T-cell (primary cell): ENCODE measurements around the gene FOXM1. TPM values are rescaled to one million over a fixed set of nuclear protein-coding genes. Genes with fewer than 3 reads are reported as not detected.
"Not testable (repeated sequence)": the region's sequence is repeated elsewhere in the genome, so short reads cannot be mapped to it uniquely, and the experiment has no call there.

ENCODE experiments used
- ATAC-seq, 4 experiments: fragments of 200-7000 bp in 3 of 4; fragments of 150-1000 bp in 1 of 4; cut with Tn5 transposase; replicated peaks in 1 of 4; 1 replicate in 3 of 4; 2 replicates in 1 of 4; pipeline ENCODE4 v1.10.0; 2021; ENCODE audit warnings: moderate library complexity in 3 of 4, mild to moderate bottlenecking in 2 of 4, moderate number of reproducible peaks in 1 of 4
- CTCF ChIA-PET, 2 donors: fragments of 300-600 bp; sonication (Branson Sonifier 250); formaldehyde crosslinking; loops; one replicate each; lab custom pipeline; 2022; ENCODE audit warnings: antibody characterized with exemption in 2 of 2; lab: Charles Lee
- POLR2A ChIA-PET, 2 donors: fragments of 300-600 bp; sonication (Branson Sonifier 250); formaldehyde crosslinking; loops; one replicate each; lab custom pipeline; 2022; ENCODE audit warnings: antibody characterized with exemption in 2 of 2; lab: Charles Lee
- DNase-seq, 35 experiments: peaks; one replicate each; pipeline versions ENCODE4 v3.0.0 to v3.0.0-alpha.2; 2013 to 2023
- H3K27ac ChIP-seq: one replicate; pipeline ENCODE4 v1.5.1; 2013; ENCODE audit warnings: low read length
- H3K27me3 ChIP-seq, 2 experiments: replicated peaks in 1 of 2; 1 replicate in 1 of 2; 2 replicates in 1 of 2; pipeline versions ENCODE4 v1.6.1 to v1.7.0; 2013; ENCODE audit warnings: low read length in 1 of 2, mixed read lengths in 1 of 2; ENCODE audit not compliant: control insufficient read depth in 2 of 2, insufficient read depth in 2 of 2; ENCODE audit errors: extremely low read depth in 1 of 2
- H3K36me3 ChIP-seq, 2 donors: 1 replicate in 1 of 2; 2 replicates in 1 of 2; pipeline versions ENCODE4 v1.6.1 to v1.7.0; 2013; ENCODE audit warnings: low read length in 1 of 2; ENCODE audit not compliant: control insufficient read depth in 2 of 2, insufficient read depth in 1 of 2; ENCODE audit errors: extremely low read depth in 1 of 2
- H3K4me1 ChIP-seq, 2 experiments: 1 replicate in 1 of 2; 2 replicates in 1 of 2; pipeline versions ENCODE4 v1.6.1 to v1.7.0; 2013; ENCODE audit warnings: low read length in 2 of 2, mixed read lengths in 1 of 2; ENCODE audit not compliant: insufficient read depth in 2 of 2, control insufficient read depth in 1 of 2; ENCODE audit errors: extremely low read depth in 1 of 2
- H3K4me3 ChIP-seq, 2 donors: 1 replicate in 1 of 2; 2 replicates in 1 of 2; pipeline versions ENCODE4 v1.5.1 to v1.7.0; 2013; ENCODE audit warnings: mild to moderate bottlenecking in 2 of 2, low read length in 1 of 2, moderate library complexity in 1 of 2; ENCODE audit not compliant: control insufficient read depth in 1 of 2; ENCODE audit errors: extremely low read depth in 1 of 2
- H3K9me3 ChIP-seq: 2 replicates; pipeline ENCODE4 v1.7.0; 2013
- H3K27ac Mint-ChIP-seq, 2 donors: one replicate each; pipeline ENCODE4 v1.8.0; 2020 to 2021; ENCODE audit warnings: mild to moderate bottlenecking in 2 of 2, mixed read lengths in 2 of 2
- H3K27me3 Mint-ChIP-seq, 2 donors: one replicate each; pipeline ENCODE4 v1.8.0; 2021 to 2022; ENCODE audit warnings: mixed read lengths in 2 of 2
- H3K36me3 Mint-ChIP-seq: one replicate; pipeline ENCODE4 v1.8.0; 2021; ENCODE audit warnings: mixed read lengths
- H3K4me1 Mint-ChIP-seq, 3 donors: one replicate each; pipeline ENCODE4 v1.8.0; 2020 to 2022; ENCODE audit warnings: mixed read lengths in 3 of 3, mild to moderate bottlenecking in 1 of 3
- H3K4me3 Mint-ChIP-seq, 3 donors: one replicate each; pipeline ENCODE4 v1.8.0; 2020 to 2022; ENCODE audit warnings: mild to moderate bottlenecking in 3 of 3, mixed read lengths in 3 of 3, moderate library complexity in 3 of 3
- H3K9me3 Mint-ChIP-seq, 3 donors: one replicate each; pipeline ENCODE4 v1.8.0; 2020 to 2022; ENCODE audit warnings: mixed read lengths in 3 of 3
- WGBS: methylation state at CpG from one replicate; pipeline ENCODE4 v1.1.5; 2013; ENCODE audit warnings: missing lambda C conversion rate; ENCODE audit not compliant: insufficient coverage; 5-methylcytosine and 5-hydroxymethylcytosine counted together
- total RNA-seq, 35 experiments: library from RNA in 6 of 35; stranded (reverse) in 6 of 35; fragments of 120-200 nt in 1 of 35; gene quantifications; one replicate each; pipeline versions ENCODE4 v1.2.1 to v1.2.4 and lab custom pipeline; 2013 to 2026

Gene FOXM1
- total RNA-seq, 5 donors from 2014 or later (not counting 1 experiment from before 2014, with no cell fraction given): 0.82 to 1.6 (median 1.1) TPM

DNA sequence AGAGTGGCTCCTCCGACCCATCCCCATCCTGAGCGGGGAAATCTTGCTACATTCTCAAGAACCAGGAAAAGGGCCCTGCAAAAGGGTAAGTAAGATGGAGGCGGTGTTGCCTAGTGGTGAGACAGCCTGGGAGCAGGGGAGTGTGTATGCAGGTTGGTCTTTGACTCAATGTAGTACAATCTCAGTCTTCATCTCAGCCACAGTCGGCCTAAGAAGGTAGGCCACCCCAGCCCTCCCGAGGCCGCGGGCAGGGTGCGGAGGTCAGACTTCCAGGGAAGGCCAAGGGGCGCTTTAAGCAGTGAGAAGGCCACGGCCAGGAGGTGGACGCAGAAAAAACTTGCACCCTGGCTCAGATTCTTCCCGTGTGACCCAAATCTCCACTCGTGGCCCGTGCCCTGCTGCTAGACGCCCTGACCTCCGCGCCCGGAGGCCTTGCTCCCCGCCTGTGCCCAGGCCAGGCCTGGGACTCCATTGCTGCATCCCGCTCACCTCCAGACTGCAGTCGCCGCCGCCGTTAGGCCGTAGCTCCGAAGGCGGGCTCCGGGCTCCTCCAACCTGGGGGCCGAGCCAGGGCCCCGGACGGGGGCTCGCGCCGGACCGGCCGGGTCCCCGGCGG lies 435 bp downstream of the FOXM1 start:
- Mint-ChIP-seq H3K4me1 (peaks cover 31 to 36% (median 32%) of the 10 kb centered on the region in 3 donors), H3K9me3 (no peaks in the 10 kb centered on the region), H3K36me3 (no peaks in the 10 kb centered on the region), H3K4me3 (peak overlapping the region; percentile 74 to 92 (median 81)), H3K27ac (peak overlapping the region; percentile 59 to 73), H3K27me3 (no peaks in the 10 kb centered on the region)
- peak; percentile 46 to 55 (median 52) for ATAC-seq
- H3K9me3 ChIP-seq: no peaks in the 10 kb centered on the region
- DNase-seq: peak in 6 of 35 experiments; percentile 6 to 27 (median 14)
- 2% methylated on average over 31 of the region's 38 CpGs for WGBS
- peaks cover 5 to 39% of the 10 kb centered on the region in 2 experiments for H3K4me1 ChIP-seq
- peak overlapping the region; percentile 55 for H3K27ac ChIP-seq
- H3K27me3 ChIP-seq: no peaks in the 10 kb centered on the region
- ChIA-PET CTCF (no interaction called here), POLR2A (interaction anchor here in 1 of 2 donors (0.6 to 1.3 kb wide), 2 partner anchors 14 to 80 kb away, joined by 3 to 7 read pairs; partner anchors contain the start of gene TULP3)
- no peaks in the 10 kb centered on the region for H3K36me3 ChIP-seq
- H3K4me3 ChIP-seq: peak overlapping the region; percentile 61 to 75

DNA sequence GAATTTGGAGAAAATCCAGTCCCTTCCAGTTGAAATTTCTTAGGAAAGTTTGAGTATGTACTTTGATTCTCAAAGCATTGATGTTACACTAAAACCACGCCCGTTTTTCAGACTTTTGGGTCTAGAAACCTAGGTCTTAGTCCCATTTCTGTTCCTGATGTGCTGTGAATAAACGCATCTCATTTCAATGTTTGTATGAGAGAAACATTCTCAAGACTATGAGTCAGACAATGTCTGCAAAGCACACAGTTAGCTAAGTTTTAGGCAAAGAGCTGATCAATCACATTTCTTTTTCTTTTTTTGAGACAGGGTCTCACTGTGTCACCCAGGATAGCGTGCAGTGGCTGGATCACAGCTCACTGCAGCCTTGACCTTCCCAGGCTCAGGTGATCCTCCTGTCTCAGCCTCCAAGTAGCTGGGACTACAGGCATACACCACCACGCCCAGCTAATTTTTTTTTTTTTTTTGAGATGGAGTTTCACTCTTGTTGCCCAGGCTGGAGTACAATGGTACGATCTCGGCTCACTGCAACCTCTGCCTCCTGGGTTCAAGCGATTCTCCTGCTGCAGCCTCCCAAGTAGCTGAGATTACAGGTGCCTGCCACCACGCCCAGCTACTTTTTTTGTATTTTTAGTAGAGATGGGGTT lies 7.9 kb downstream of the FOXM1 start:
- H3K27me3 Mint-ChIP-seq, H3K4me1 ChIP-seq, H3K9me3 Mint-ChIP-seq, CTCF ChIA-PET, H3K36me3 ChIP-seq, H3K27ac ChIP-seq, H3K27ac Mint-ChIP-seq, H3K9me3 ChIP-seq, ATAC-seq, H3K4me1 Mint-ChIP-seq, H3K27me3 ChIP-seq, H3K4me3 Mint-ChIP-seq, DNase-seq, H3K4me3 ChIP-seq, H3K36me3 Mint-ChIP-seq: not testable (repeated sequence)
- 85% methylated on average over 3 of the region's 9 CpGs for WGBS
- POLR2A ChIA-PET: interaction anchor here in 1 of 2 donors (0.7 kb wide), 1 partner anchor 69 kb away, joined by 6 read pairs; no protein-coding TSS in a partner anchor

DNA sequence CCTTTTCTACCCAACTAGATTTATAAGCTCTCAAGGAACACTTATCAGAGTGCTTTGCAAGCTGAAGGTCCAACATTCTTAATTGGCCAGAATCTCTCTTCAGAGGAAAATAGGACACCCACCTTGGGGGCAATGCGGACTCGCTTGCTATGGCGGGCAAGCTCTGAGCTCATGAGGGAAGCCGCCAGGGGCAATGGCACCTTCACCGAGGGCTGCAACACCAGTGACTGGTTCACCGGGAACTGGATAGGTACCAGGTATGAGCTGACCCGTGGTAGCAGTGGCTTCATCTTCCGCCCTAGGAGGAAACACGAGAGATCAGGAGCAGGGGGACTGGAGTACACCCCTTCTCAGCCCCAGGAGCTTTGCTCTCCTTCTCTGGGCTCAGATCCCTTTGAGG lies 12.8 kb downstream of the FOXM1 start:
- H3K4me3 Mint-ChIP-seq: no peak overlapping the region
- no peak for DNase-seq
- no peaks in the 10 kb centered on the region for H3K27me3 Mint-ChIP-seq
- Histone ChIP-seq H3K4me1 (peaks cover 0 to 4% of the 10 kb centered on the region in 2 experiments), H3K36me3 (no peaks in the 10 kb centered on the region), H3K27ac (no peak overlapping the region), H3K4me3 (no peak overlapping the region), H3K27me3 (no peaks in the 10 kb centered on the region), H3K9me3 (no peaks in the 10 kb centered on the region)
- 97% methylated on average over 9 of the region's 9 CpGs for WGBS
- no peak for ATAC-seq
- POLR2A ChIA-PET: no interaction called here
- CTCF ChIA-PET: interaction anchor here (0.5 to 0.6 kb wide), 4 partner anchors 9 to 1176 kb away, joined by 3 to 5 read pairs (median 3); no protein-coding TSS in a partner anchor
- no peaks in the 10 kb centered on the region for H3K9me3 Mint-ChIP-seq
- peaks cover 13% of the 10 kb centered on the region for H3K36me3 Mint-ChIP-seq
- no peak overlapping the region for H3K27ac Mint-ChIP-seq
- peaks cover 0 to 7% (median 5%) of the 10 kb centered on the region in 3 donors for H3K4me1 Mint-ChIP-seq

DNA sequence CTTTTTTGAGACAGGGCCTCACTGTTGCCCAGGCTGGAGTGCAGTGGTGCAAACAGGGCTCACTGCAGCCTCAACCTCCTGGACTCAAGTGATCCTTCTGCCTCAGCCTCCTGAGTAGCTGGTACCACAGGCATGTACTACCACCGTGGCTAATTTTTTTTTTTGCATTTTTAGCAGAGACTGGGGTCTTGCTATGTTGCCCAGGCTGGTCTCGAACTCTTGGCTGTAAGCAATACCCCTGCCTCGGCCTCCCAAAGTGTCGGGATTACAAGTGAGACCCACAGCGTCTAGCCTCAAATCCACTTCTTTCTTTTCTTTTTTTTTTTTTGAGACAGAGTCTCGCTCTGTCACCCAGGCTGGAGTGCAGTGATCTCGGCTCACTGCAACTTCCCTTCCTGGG lies 13.6 kb downstream of the FOXM1 start:
- H3K36me3 ChIP-seq, H3K27me3 Mint-ChIP-seq, ATAC-seq, H3K4me1 Mint-ChIP-seq, H3K4me3 ChIP-seq, POLR2A ChIA-PET, H3K4me3 Mint-ChIP-seq, H3K4me1 ChIP-seq, H3K27ac Mint-ChIP-seq, H3K9me3 ChIP-seq, H3K27ac ChIP-seq, DNase-seq, H3K9me3 Mint-ChIP-seq, H3K27me3 ChIP-seq: not testable (repeated sequence)
- 98% methylated on average over 5 of the region's 7 CpGs for WGBS
- peaks cover 13% of the 10 kb centered on the region for H3K36me3 Mint-ChIP-seq
- CTCF ChIA-PET: interaction anchor here in 1 of 2 donors (0.5 kb wide), 1 partner anchor 69 kb away, joined by 3 read pairs; no protein-coding TSS in a partner anchor

DNA sequence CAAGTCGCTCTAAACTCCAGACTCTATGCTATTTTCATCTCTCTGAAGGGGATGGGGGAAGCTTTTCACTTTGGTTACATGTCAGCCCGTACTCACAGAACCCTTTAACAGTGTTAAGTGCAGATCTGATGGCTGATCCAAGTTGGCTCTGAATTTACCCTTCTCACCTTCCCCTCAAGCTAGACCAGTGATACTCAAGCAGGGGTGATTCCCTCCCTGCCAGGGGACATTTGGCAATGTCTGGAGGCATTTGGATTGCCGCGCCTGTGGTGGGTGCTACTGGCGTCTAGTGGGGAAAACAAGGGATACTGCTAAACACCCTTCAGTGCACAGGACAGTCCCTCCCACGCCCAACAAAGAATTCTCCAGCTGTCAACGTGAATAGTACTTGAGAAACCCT lies 14.1 kb downstream of the FOXM1 start:
- H3K4me3 Mint-ChIP-seq: no peak overlapping the region
- 93% methylated on average over 5 of the region's 7 CpGs for WGBS
- no peak overlapping the region for H3K27ac Mint-ChIP-seq
- no peaks in the 10 kb centered on the region for H3K27me3 Mint-ChIP-seq
- no peak overlapping the region for H3K4me3 ChIP-seq
- no peak overlapping the region for H3K27ac ChIP-seq
- ATAC-seq (no peak), DNase-seq (no peak)
- no peaks in the 10 kb centered on the region for H3K9me3 ChIP-seq
- H3K36me3 ChIP-seq: peaks cover 6 to 7% of the 10 kb centered on the region in 2 donors
- POLR2A ChIA-PET: interaction anchor here in 1 of 2 donors (0.6 kb wide), 1 partner anchor 11 kb away, joined by 3 read pairs; no protein-coding TSS in a partner anchor
- H3K27me3 ChIP-seq: no peaks in the 10 kb centered on the region
- H3K36me3 Mint-ChIP-seq: peaks cover 13% of the 10 kb centered on the region
- CTCF ChIA-PET: no interaction called here
- no peaks in the 10 kb centered on the region for H3K4me1 ChIP-seq
- H3K4me1 Mint-ChIP-seq: peaks cover 0 to 3% (median 2%) of the 10 kb centered on the region in 3 donors
- H3K9me3 Mint-ChIP-seq: no peaks in the 10 kb centered on the region

DNA sequence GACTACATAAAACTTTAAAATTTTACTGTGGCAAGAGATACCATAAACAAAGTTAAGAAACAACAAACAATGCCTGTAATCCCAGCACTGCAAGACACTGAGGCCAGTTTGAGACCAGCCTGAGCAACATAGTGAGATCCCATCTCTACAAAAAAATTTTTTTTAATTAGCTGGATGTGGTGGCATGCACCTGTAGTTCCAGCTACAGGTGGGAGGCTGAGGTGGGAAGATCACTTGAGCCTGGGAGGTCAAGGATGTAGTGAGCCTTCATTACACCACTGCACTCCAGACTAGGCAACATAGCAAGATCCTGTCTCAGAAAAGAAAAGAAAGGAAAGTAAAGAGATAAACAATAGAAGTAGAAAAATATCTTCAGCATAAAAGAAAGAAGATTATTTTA lies 16.8 kb downstream of the FOXM1 start:
- Mint-ChIP-seq H3K27ac (no peak overlapping the region), H3K27me3 (no peaks in the 10 kb centered on the region), H3K9me3 (no peaks in the 10 kb centered on the region), H3K4me1 (no peaks in the 10 kb centered on the region), H3K36me3 (peaks cover 22% of the 10 kb centered on the region), H3K4me3 (no peak overlapping the region)
- ChIA-PET POLR2A (interaction anchor here in 1 of 2 donors (0.6 kb wide), 1 partner anchor 12 kb away, joined by 3 read pairs; no protein-coding TSS in a partner anchor), CTCF (interaction anchor here in 1 of 2 donors (0.7 kb wide), 1 partner anchor 295 kb away, joined by 3 read pairs; no protein-coding TSS in a partner anchor)
- Histone ChIP-seq H3K9me3 (no peaks in the 10 kb centered on the region), H3K36me3 (peaks cover 7 to 11% of the 10 kb centered on the region in 2 donors), H3K27ac (no peak overlapping the region), H3K4me3 (no peak overlapping the region), H3K4me1 (no peaks in the 10 kb centered on the region), H3K27me3 (no peaks in the 10 kb centered on the region)
- no peak for DNase-seq
- ATAC-seq: no peak
